B cell (primary cell): Measurements from ENCODE around the gene FAU. TPM values are rescaled to one million over a fixed set of nuclear protein-coding genes. Genes with fewer than 3 reads are reported as not detected.

Source experiments
- ATAC-seq: fragments of 200-7000 bp; cut with Tn5 transposase; one replicate; pipeline ENCODE4 v1.10.0; 2021; ENCODE audit warnings: low read depth, mild to moderate bottlenecking, moderate number of reproducible peaks, moderate library complexity
- CTCF ChIA-PET: fragments of 350-600 bp; sonication (Branson Sonifier 250); formaldehyde crosslinking; loops from one replicate; lab custom pipeline; 2021; ENCODE audit warnings: antibody characterized with exemption, inconsistent platforms; lab: Charles Lee
- POLR2A ChIA-PET: fragments of 350-600 bp; sonication (Branson Sonifier 250); formaldehyde crosslinking; loops from one replicate; lab custom pipeline; 2021; ENCODE audit warnings: antibody characterized with exemption; lab: Charles Lee
- DNase-seq: peaks from one replicate; pipeline ENCODE4 v3.0.0; 2013
- H2AFZ ChIP-seq: 2 replicates; pipeline ENCODE4 v1.6.1; 2012; ENCODE audit warnings: mild to moderate bottlenecking, low read depth, low read length; ENCODE audit not compliant: insufficient read depth, poor library complexity, severe bottlenecking
- H3K27ac ChIP-seq, 2 donors: 1 replicate in 1 of 2; 2 replicates in 1 of 2; pipeline ENCODE4 v1.5.1; 2012 to 2013; ENCODE audit warnings: low read length in 2 of 2, mild to moderate bottlenecking in 2 of 2, moderate library complexity in 1 of 2
- H3K27me3 ChIP-seq, 4 experiments: fragments of 200-600 bp in 1 of 4; sonication (generic) in 1 of 4; replicated peaks in 1 of 4; 1 replicate in 2 of 4; 2 replicates in 2 of 4; pipeline versions ENCODE4 v1.6.1 to v1.7.0; 2013 to 2016; ENCODE audit warnings: low read length in 3 of 4, mild to moderate bottlenecking in 2 of 4, mixed read lengths in 1 of 4, moderate library complexity in 1 of 4; ENCODE audit not compliant: insufficient read depth in 4 of 4, control insufficient read depth in 3 of 4; ENCODE audit errors: control extremely low read depth in 1 of 4
- H3K36me3 ChIP-seq, 2 experiments: replicated peaks in 1 of 2; 1 replicate in 1 of 2; 2 replicates in 1 of 2; pipeline versions ENCODE4 v1.6.1 to v1.7.1; 2013; ENCODE audit warnings: low read length in 1 of 2; ENCODE audit not compliant: insufficient read depth in 2 of 2, control insufficient read depth in 1 of 2; ENCODE audit errors: control extremely low read depth in 1 of 2, extremely low read depth in 1 of 2
- H3K4me1 ChIP-seq, 2 donors: fragments of 200-600 bp in 1 of 2; sonication (generic) in 1 of 2; 1 replicate in 1 of 2; 2 replicates in 1 of 2; pipeline versions ENCODE4 v1.5.1 to v1.6.1; 2013 to 2017; ENCODE audit warnings: low read length in 2 of 2; ENCODE audit not compliant: control insufficient read depth in 2 of 2, insufficient read depth in 2 of 2
- H3K4me2 ChIP-seq: replicated peaks from 2 replicates; pipeline ENCODE3; 2012; ENCODE audit warnings: mild to moderate bottlenecking, low read depth, low read length; ENCODE audit not compliant: poor library complexity, severe bottlenecking
- H3K4me3 ChIP-seq, 5 experiments: fragments of 200-600 bp in 1 of 5; sonication (generic) in 1 of 5; 1 replicate in 3 of 5; 2 replicates in 2 of 5; pipeline versions ENCODE4 v1.5.1 to v1.7.0; 2011 to 2016; ENCODE audit warnings: low read length in 4 of 5, mild to moderate bottlenecking in 4 of 5, low read depth in 2 of 5, control low read depth in 1 of 5, moderate library complexity in 1 of 5; ENCODE audit not compliant: insufficient read depth in 1 of 5; ENCODE audit errors: control extremely low read depth in 1 of 5, extremely low read depth in 1 of 5
- H3K79me2 ChIP-seq: fragments of 200-600 bp; sonication (generic); one replicate; pipeline ENCODE4 v1.6.0; 2016; ENCODE audit warnings: low read length; ENCODE audit not compliant: control insufficient read depth, insufficient read depth
- H3K9ac ChIP-seq: fragments of 200-600 bp; sonication (generic); 2 replicates; pipeline ENCODE4 v1.6.1; 2017; ENCODE audit warnings: mild to moderate bottlenecking, low read length, moderate library complexity
- H3K9me3 ChIP-seq, 3 donors: one replicate each; pipeline versions ENCODE4 v1.6.1 to v1.7.1; 2013; ENCODE audit warnings: low read length in 2 of 3; ENCODE audit not compliant: control insufficient read depth in 2 of 3, insufficient read depth in 1 of 3; ENCODE audit errors: control extremely low read depth in 1 of 3
- H4K20me1 ChIP-seq: 2 replicates; pipeline ENCODE4 v1.6.0; 2012; ENCODE audit warnings: mild to moderate bottlenecking, low read length; ENCODE audit not compliant: insufficient read depth, control insufficient read depth, poor library complexity, severe bottlenecking
- H3K27ac Mint-ChIP-seq: one replicate; pipeline ENCODE4 v1.8.0; 2021; ENCODE audit warnings: mixed read lengths
- H3K27me3 Mint-ChIP-seq: one replicate; pipeline ENCODE4 v1.8.0; 2021; ENCODE audit warnings: mixed read lengths
- H3K4me1 Mint-ChIP-seq: one replicate; pipeline ENCODE4 v1.8.0; 2021; ENCODE audit warnings: mixed read lengths
- H3K4me3 Mint-ChIP-seq: one replicate; pipeline ENCODE4 v1.8.0; 2021; ENCODE audit warnings: mixed read lengths
- H3K9me3 Mint-ChIP-seq: one replicate; pipeline ENCODE4 v1.8.0; 2022; ENCODE audit warnings: mixed read lengths; ENCODE audit not compliant: insufficient read depth
- CTCF ChIP-seq: fragments of 200-600 bp; IDR thresholded peaks from one replicate; pipeline ENCODE4 v1.8.0; 2022; ENCODE audit warnings: antibody characterized with exemption, mild to moderate bottlenecking
- EZH2 ChIP-seq: IDR thresholded peaks from 2 replicates; pipeline ENCODE4 v1.6.1; 2012; ENCODE audit warnings: borderline replicate concordance, low read depth, mild to moderate bottlenecking, moderate library complexity, low read length; ENCODE audit not compliant: insufficient read depth, poor library complexity, severe bottlenecking
- WGBS: methylation state at CpG from one replicate; pipeline ENCODE4 v1.1.5; 2013; ENCODE audit warnings: missing lambda C conversion rate; ENCODE audit not compliant: insufficient coverage; 5-methylcytosine and 5-hydroxymethylcytosine counted together
- intact Hi-C: fragments of 100-400 bp; cut with micrococcal nuclease; formaldehyde crosslinking; loops from one replicate; pipeline ENCODE4 v1.10.0; 2022
- polyA plus RNA-seq: library from polyadenylated mRNA; depleted of rRNA; stranded (reverse); fragments of >200 nt; gene quantifications from 2 replicates; pipeline ENCODE4 v1.2.3, GENCODE V29; 2012
- total RNA-seq, 2 donors: library from RNA; stranded (reverse); fragments of 120-200 nt in 1 of 2; gene quantifications; 1 replicate in 1 of 2; 2 replicates in 1 of 2; pipeline versions ENCODE4 v1.2.3 to v1.2.4, GENCODE V29; 2013 to 2022

FAU gene
- total and polyA plus RNA-seq, 2 donors (not counting 1 experiment from before 2014, with no cell fraction given) = 1,318 to 1,559 TPM

DNA sequence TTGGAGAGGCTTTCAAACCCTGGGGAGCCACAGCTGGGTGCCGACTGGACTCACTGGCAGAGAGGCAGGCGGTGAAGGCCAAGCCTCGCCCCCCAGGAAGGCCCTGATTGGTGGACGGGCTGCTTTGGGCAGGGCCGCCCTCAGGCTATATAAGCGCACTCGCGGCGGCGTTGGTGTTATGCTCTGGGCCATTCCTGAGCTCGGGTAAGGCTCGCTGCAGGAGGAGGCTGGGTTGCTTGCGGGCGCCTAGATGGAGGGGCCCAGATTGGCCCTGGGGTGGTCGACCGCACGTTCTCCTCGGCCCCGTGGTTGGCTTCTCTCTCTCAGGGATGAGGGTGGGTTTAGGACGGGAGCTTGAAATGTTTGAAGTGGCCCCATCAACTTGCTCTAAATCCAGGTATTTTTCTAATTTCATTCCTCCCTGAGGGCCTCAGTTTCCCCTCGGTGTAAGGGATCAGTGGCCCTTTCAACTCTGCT lies 48.2 kb upstream of the FAU start, which contains the start of gene SPDYC:
SPDYC (plus strand) TSS at position 176 of the 477 bp plus-strand sequence. CDS start 1,125 bp downstream, outside the sequence.
- peaks cover 9% of the 10 kb centered on the region for H3K79me2 ChIP-seq
- peak within 1 kb of the TSS; percentile 51 to 72 for H3K27ac ChIP-seq
- no peak for TF ChIP-seq EZH2
- no peak for TF ChIP-seq CTCF
- ChIA-PET POLR2A (interaction anchor here (0.7 to 0.8 kb wide), 2 partner anchors 11 to 42 kb away, joined by 3 to 4 read pairs; no protein-coding TSS in a partner anchor), CTCF (interaction anchor here (1.0 to 2.2 kb wide), 4 partner anchors 12 to 60 kb away, joined by 3 to 7 read pairs (median 5); partner anchors contain the start of genes CAPN1 and ZNHIT2)
- no peaks in the 10 kb centered on the region for H3K36me3 ChIP-seq
- peak within 1 kb of the TSS; percentile 27 for H3K9ac ChIP-seq
- Mint-ChIP-seq H3K27ac (peak within 1 kb of the TSS; percentile 94), H3K4me3 (peak within 1 kb of the TSS; percentile 13), H3K9me3 (no peaks in the 10 kb centered on the region), H3K4me1 (peaks cover 14% of the 10 kb centered on the region), H3K27me3 (no peaks in the 10 kb centered on the region)
- intact Hi-C loops = no loop called here
- H3K27me3 ChIP-seq = no peaks in the 10 kb centered on the region
- no peaks in the 10 kb centered on the region for H3K9me3 ChIP-seq
- WGBS = over 99% methylated on average over 15 of the region's 21 CpGs
- H2AFZ ChIP-seq = peak within 1 kb of the TSS; percentile 88
- H3K4me1 ChIP-seq = peaks cover 8 to 13% of the 10 kb centered on the region in 2 donors
- H4K20me1 ChIP-seq = no peaks in the 10 kb centered on the region
- H3K4me2 ChIP-seq = peak within 1 kb of the TSS; percentile 43
- DNase-seq (no peak), ATAC-seq (no peak)
- H3K4me3 ChIP-seq = no peak within 1 kb of the TSS

GRCh38 chr11:65169164-65169641 lies 47.3 kb upstream of the FAU start:
- H3K4me3 Mint-ChIP-seq = peak overlapping the region; percentile 13
- Histone ChIP-seq H2AFZ (peak overlapping the region; percentile 88), H3K4me2 (peak overlapping the region; percentile 43), H3K36me3 (no peaks in the 10 kb centered on the region), H3K79me2 (peaks cover 9% of the 10 kb centered on the region), H3K4me3 (no peak overlapping the region), H3K9me3 (no peaks in the 10 kb centered on the region), H3K27ac (peak overlapping the region; percentile 51 to 72), H3K9ac (peak overlapping the region; percentile 27), H3K27me3 (no peaks in the 10 kb centered on the region), H3K4me1 (peaks cover 8 to 13% of the 10 kb centered on the region in 2 donors), H4K20me1 (no peaks in the 10 kb centered on the region)
- ChIA-PET POLR2A (interaction anchor here (0.7 to 1.2 kb wide), 2 partner anchors 11 to 34 kb away, joined by 4 to 9 read pairs; partner anchors contain the start of gene SYVN1), CTCF (interaction anchor here (1.0 to 2.2 kb wide), 5 partner anchors 11 to 59 kb away, joined by 3 to 7 read pairs (median 5); partner anchors contain the start of genes CAPN1 and ZNHIT2)
- peak overlapping the region; percentile 94 for H3K27ac Mint-ChIP-seq
- no peaks in the 10 kb centered on the region for H3K9me3 Mint-ChIP-seq
- H3K27me3 Mint-ChIP-seq = no peaks in the 10 kb centered on the region
- TF ChIP-seq EZH2 (no peak), CTCF (no peak)
- ATAC-seq = peak; percentile 33
- intact Hi-C loops = no loop called here
- 39% methylated on average over 5 of the region's 11 CpGs for WGBS
- peak; percentile 35 for DNase-seq
- H3K4me1 Mint-ChIP-seq = peaks cover 14% of the 10 kb centered on the region
